H1 (cell line): ENCODE measurements around the gene GCGR. TPM values are rescaled to one million over a fixed set of nuclear protein-coding genes. Genes with fewer than 3 reads are reported as not detected.

ENCODE experiments used
- POLR2AphosphoS5 ChIP-seq: IDR thresholded peaks from 2 replicates; pipeline ENCODE4 v1.6.1; 2011; ENCODE audit warnings: low read depth, low read length
- polyA plus RNA-seq, 7 experiments: library from polyadenylated mRNA; depleted of rRNA in 3 of 7; stranded (reverse) in 5 of 7; unstranded in 2 of 7; fragments of >200 nt in 5 of 7; fragments of 200-250 nt in 2 of 7; gene quantifications; 1 replicate in 5 of 7; 2 replicates in 1 of 7; 4 replicates in 1 of 7; pipeline versions ENCODE4 v1.2.1 to v1.2.3, GENCODE V29; 2011 to 2013; ENCODE audit warnings: missing spikeins in 2 of 7, mixed read lengths in 2 of 7
- total RNA-seq: library from RNA; stranded (reverse); fragmentation: NEBNext Ultra II Directional; extraction: Animal tissue kit (Norgen Biotek cat#: 25700); gene quantifications from 2 replicates; pipeline ENCODE4 v1.2.1, GENCODE V29; 2021
- TF ChIP-seq, protein P1 (sequence below): IDR thresholded peaks from 2 replicates; pipeline ENCODE4 v1.6.1; 2011; ENCODE audit warnings: low read depth, mild to moderate bottlenecking, low read length; ENCODE audit not compliant: insufficient read depth

GCGR gene
- total and polyA plus RNA-seq, 2 of the 8 experiments (the other 6 are each of a cell fraction or from before 2014, with no cell fraction given), result 0.44 to 0.56 TPM

DNA sequence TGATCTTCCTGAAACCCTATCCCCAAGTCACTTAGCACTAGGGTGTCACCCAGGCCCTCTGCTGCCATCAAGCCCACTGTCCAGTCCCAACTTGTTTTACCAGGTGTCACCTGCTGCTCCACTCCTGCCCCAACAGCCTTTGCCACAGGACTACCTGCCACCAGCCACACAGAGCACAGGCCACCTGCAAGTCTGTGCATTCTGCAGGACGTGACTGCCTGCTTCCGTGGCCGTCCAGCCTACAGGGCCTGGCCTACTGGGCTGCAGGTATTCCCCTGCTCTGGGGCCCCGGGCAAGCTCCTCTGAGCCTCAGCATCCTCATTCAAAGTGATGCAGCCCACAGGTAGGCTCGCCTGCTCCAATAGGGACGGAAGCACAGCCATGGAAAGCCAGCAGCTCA, 25.9 kb downstream of the GCGR start (continued):
- TF ChIP-seq, protein P1, sequence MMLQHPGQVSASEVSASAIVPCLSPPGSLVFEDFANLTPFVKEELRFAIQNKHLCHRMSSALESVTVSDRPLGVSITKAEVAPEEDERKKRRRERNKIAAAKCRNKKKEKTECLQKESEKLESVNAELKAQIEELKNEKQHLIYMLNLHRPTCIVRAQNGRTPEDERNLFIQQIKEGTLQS, result no peak
- no peak for TF ChIP-seq POLR2AphosphoS5
